ENCODE data around the gene TOMM34. TPM values are rescaled to one million over a fixed set of nuclear protein-coding genes. Genes with fewer than 3 reads are reported as not detected.

Gene TOMM34
- polyA plus RNA-seq, 2 of the 4 experiments (the other 2 are of a cell fraction) = 23.4 to 30.8 TPM

GRCh38 chr20:44900231-44900854 lies 59.9 kb downstream of the TOMM34 start:
- Histone ChIP-seq H3K27ac (no peak overlapping the region), H3K9me3 (no peaks in the 10 kb centered on the region), H3K4me2 (no peak overlapping the region), H3K4me3 (no peak overlapping the region), H3K4me1 (peaks cover 7% of the 10 kb centered on the region; the same call in 1 of the 3 replicates)
- 88% methylated on average over 5 of the region's 5 CpGs for WGBS (ENCODE audit: missing lambda C conversion rate)
- ChIA-PET POLR2A (no interaction called here), CTCF (interaction anchor here (1.1 kb wide), 2 partner anchors 11 to 13 kb away, joined by 3 read pairs; no protein-coding TSS in a partner anchor)
- no peak for DNase-seq (ENCODE audit: low read depth in 1 of 2, low spot score in 1 of 2)
- no peak for ATAC-seq
- TF ChIP-seq SMC3 (IDR thresholded peaks at IDR 0.05) = no peak
- TF ChIP-seq EP300 (IDR thresholded peaks at IDR 0.05) = no peak
- TF ChIP-seq MAZ (IDR thresholded peaks at IDR 0.05; ENCODE audit: borderline replicate concordance, low read depth, low read length) = no peak
- no peak for TF ChIP-seq ZFP36 (IDR thresholded peaks at IDR 0.05; ENCODE audit: borderline replicate concordance, partially characterized antibody)
- TF ChIP-seq, protein P1, sequence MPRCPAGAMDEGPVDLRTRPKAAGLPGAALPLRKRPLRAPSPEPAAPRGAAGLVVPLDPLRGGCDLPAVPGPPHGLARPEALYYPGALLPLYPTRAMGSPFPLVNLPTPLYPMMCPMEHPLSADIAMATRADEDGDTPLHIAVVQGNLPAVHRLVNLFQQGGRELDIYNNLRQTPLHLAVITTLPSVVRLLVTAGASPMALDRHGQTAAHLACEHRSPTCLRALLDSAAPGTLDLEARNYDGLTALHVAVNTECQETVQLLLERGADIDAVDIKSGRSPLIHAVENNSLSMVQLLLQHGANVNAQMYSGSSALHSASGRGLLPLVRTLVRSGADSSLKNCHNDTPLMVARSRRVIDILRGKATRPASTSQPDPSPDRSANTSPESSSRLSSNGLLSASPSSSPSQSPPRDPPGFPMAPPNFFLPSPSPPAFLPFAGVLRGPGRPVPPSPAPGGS (IDR thresholded peaks at IDR 0.05) = no peak
- no peak for TF ChIP-seq PHF8 (IDR thresholded peaks at IDR 0.05; ENCODE audit: borderline replicate concordance, low read depth)
- TF ChIP-seq GATA3 (IDR thresholded peaks at IDR 0.05; ENCODE audit: borderline replicate concordance) = no peak
- no peak for TF ChIP-seq JUN (IDR thresholded peaks at IDR 0.05)
- FAIRE-seq = no peak

GRCh38 chr20:44897133-44897532 lies 63.1 kb downstream of the TOMM34 start:
- no peak overlapping the region for H3K27ac ChIP-seq
- FAIRE-seq = no peak
- ATAC-seq = no peak
- TF ChIP-seq NR3C1 (IDR thresholded peaks at IDR 0.05) = no peak
- TF ChIP-seq ZSCAN20 (CRISPR knock-in tag; IDR thresholded peaks at IDR 0.05) = no peak
- no peak for TF ChIP-seq CEBPB (IDR thresholded peaks at IDR 0.05)
- 92% methylated on average over 1 of the region's 1 CpG for WGBS (ENCODE audit: missing lambda C conversion rate)
- H3K9me3 ChIP-seq = no peaks in the 10 kb centered on the region
- H3K4me3 ChIP-seq = no peak overlapping the region
- H3K4me1 ChIP-seq = peaks cover 7% of the 10 kb centered on the region; the same call in 1 of the 3 replicates
- no peak overlapping the region for H3K4me2 ChIP-seq
- no peak for DNase-seq (ENCODE audit: low read depth in 1 of 2, low spot score in 1 of 2)
- POLR2A ChIA-PET = interaction anchor here (1.6 kb wide), 1 partner anchor 12 kb away, joined by 6 read pairs; the partner anchor contains the start of gene YWHAB
- CTCF ChIA-PET = interaction anchor here (1.0 kb wide), 1 partner anchor 147 kb away, joined by 3 read pairs; no protein-coding TSS in a partner anchor

- Histone ChIP-seq H3K27ac (no peak overlapping the region), H3K9me3 (no peaks in the 10 kb centered on the region), H3K4me3 (no peak overlapping the region), H3K4me2 (no peak overlapping the region), H3K4me1 (peaks cover 7% of the 10 kb centered on the region; the same call in 1 of the 3 replicates)
- WGBS (ENCODE audit: missing lambda C conversion rate) = 100% methylated on average over 1 of the region's 1 CpG
- no peak for FAIRE-seq
- DNase-seq (ENCODE audit: low read depth in 1 of 2, low spot score in 1 of 2) = no peak
- ChIA-PET POLR2A (interaction anchor here (1.6 kb wide), 1 partner anchor 11 kb away, joined by 6 read pairs; the partner anchor contains the start of gene YWHAB), CTCF (interaction anchor here (1.0 to 1.2 kb wide), 2 partner anchors 148 to 149 kb away, joined by 3 to 4 read pairs; no protein-coding TSS in a partner anchor)
- ATAC-seq = no peak
- TF ChIP-seq MAZ (IDR thresholded peaks at IDR 0.05; ENCODE audit: borderline replicate concordance, low read depth, low read length) = no peak
- no peak for TF ChIP-seq SREBF2 (IDR thresholded peaks at IDR 0.05)
- TF ChIP-seq EHMT2 (IDR thresholded peaks at IDR 0.05; ENCODE audit: low read depth) = no peak
- TF ChIP-seq POLR2AphosphoS2 (conservative IDR thresholded peaks at IDR 0.05; ENCODE audit: low read length) = no peak
- no peak for TF ChIP-seq EHF (CRISPR knock-in tag; IDR thresholded peaks at IDR 0.05)
- TF ChIP-seq, protein P1 (IDR thresholded peaks at IDR 0.05) = no peak
- TF ChIP-seq, protein P2, sequence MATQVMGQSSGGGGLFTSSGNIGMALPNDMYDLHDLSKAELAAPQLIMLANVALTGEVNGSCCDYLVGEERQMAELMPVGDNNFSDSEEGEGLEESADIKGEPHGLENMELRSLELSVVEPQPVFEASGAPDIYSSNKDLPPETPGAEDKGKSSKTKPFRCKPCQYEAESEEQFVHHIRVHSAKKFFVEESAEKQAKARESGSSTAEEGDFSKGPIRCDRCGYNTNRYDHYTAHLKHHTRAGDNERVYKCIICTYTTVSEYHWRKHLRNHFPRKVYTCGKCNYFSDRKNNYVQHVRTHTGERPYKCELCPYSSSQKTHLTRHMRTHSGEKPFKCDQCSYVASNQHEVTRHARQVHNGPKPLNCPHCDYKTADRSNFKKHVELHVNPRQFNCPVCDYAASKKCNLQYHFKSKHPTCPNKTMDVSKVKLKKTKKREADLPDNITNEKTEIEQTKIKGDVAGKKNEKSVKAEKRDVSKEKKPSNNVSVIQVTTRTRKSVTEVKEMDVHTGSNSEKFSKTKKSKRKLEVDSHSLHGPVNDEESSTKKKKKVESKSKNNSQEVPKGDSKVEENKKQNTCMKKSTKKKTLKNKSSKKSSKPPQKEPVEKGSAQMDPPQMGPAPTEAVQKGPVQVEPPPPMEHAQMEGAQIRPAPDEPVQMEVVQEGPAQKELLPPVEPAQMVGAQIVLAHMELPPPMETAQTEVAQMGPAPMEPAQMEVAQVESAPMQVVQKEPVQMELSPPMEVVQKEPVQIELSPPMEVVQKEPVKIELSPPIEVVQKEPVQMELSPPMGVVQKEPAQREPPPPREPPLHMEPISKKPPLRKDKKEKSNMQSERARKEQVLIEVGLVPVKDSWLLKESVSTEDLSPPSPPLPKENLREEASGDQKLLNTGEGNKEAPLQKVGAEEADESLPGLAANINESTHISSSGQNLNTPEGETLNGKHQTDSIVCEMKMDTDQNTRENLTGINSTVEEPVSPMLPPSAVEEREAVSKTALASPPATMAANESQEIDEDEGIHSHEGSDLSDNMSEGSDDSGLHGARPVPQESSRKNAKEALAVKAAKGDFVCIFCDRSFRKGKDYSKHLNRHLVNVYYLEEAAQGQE (IDR thresholded peaks at IDR 0.05) = no peak
- TF ChIP-seq RCOR1 (IDR thresholded peaks at IDR 0.05; ENCODE audit: low read depth, low read length) = no peak
These were observed 63.6 kb downstream of the TOMM34 start for GRCh38 chr20:44896583-44896982.

Data from A549 (cell line).